NCI-H774 (cell line): ENCODE results near the gene MARK2.
A peak's percentile ranks its signal among the peaks of the same experiment; 100 is the strongest.
"Not testable (repeated sequence)": the region's sequence is repeated elsewhere in the genome, so short reads cannot be mapped to it uniquely, and the experiment has no call there.

ENCODE experiments used
- DNase-seq: peaks from one replicate; lab custom pipeline; 2025; lab: John Stamatoyannopoulos, UW

The MARK2 gene

DNA sequence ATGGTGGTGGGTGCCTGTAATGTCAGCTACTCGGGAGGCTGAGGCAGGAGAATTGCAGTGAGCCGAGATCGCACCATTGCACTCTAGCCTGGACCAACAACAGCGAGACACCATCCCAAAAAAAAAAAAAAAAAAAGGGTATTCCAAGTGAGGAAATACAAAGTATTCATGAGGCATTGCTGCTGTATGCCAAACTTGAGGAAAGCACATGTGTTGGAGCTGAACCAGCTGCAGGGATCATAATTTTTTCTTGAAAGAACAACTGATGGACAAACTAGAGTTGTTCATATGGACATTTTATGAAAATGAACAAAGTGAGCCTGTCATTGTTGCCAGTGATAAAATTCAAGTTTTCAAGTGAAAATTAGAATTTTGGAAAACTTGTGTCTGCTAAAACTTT lies 15.8 kb downstream of the MARK2 start:
- no peak for DNase-seq

DNA sequence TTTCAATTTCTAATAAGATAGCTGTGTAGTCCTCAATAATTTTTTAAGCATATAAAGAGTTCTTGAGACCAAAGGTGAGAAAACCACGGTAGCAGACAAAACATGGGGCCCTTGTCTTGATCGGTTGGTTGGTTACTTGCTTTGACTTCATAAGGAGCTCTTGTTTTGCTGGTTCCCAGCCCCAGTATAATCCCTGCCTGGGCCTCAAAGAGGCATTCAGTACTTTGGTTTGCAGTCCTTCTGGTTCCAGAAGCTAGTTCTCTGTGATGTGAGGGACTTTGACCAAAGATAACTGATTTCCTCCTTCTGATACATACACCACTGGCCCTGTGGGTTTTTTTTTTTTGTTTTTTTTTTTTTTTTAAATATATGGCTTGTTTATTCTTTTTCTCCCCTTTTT lies 17.1 kb downstream of the MARK2 start:
- DNase-seq, result no peak

- no peak for DNase-seq
These were observed 20.0 kb downstream of the MARK2 start for GRCh38 chr11:63858628-63859550.

- peak; percentile 40 for DNase-seq
These were observed 24.0 kb downstream of the MARK2 start for GRCh38 chr11:63862923-63863322.

- DNase-seq, result not testable (repeated sequence)
These were observed 24.7 kb downstream of the MARK2 start for GRCh38 chr11:63863620-63864019.

DNA sequence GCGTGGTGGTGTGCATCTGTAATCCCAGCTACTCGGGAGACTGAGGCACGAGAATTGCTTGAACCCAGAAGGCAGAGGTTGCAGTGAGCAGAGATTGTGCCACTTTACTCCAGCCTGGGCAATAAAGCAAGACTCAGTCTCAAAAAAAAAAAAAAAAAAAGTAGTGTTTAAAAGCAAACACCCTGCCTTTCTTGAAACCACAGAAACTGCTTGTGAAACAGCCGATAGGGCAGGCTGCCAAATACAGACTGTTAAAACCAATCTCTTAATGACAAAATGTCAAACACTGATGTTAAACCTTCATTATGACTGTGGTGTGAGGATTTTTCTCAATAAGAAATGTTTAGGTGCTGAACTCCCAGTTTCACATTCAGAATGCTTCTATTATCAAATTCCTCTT lies 27.3 kb downstream of the MARK2 start:
- DNase-seq, result no peak

DNA sequence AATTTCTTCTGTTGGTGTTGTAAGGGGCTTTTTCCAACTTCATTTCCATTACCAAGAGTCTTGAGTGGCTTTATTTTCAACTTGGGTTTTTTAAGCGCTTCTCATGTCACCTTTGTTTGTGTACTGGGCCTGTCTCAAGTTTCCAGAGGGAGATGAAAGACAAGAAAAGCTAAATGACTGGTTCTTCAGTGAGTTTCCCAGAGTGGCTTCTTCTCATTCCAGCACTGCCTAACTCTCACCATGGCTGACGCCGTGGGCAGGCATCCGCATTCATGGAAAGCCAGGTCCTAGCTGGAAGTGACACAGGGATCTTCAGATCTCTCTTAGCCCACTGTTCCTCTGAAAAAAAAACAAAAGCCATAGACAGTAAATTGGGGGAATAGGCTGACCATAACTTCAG lies 28.6 kb downstream of the MARK2 start:
- no peak for DNase-seq

DNA sequence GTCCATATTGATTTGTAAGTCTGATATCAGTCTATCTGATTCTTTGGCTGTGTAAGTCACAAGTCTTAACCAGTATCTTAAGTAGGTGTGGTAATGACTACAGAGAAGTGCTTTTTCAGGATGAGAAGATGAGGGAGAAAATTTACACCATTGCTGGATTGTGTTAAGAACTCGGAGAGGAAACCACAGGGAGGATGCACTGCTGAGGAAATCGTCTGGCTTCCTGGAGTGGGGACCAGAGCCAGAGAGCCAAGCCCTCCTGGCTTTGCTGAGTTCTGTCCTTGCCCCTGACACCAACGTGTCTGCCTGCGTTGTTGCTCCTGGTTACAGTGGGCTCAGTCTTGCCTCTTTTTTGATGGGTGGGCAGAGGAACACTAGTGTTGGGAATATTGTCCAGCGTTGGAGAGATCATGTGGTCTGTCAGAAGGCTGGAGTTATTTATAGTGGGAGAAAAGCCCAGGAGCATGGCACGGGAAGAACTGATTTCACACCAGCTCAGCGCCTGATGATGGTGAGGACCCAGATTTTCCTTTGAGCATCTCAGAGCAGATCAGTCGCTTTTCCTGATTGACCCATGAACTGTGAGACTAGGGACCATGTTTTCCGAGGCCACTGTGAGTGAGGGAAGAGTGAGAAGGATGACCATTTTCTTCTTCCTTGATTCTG lies 29.6 kb downstream of the MARK2 start:
- DNase-seq, result no peak

- no peak for DNase-seq
These were observed 30.3 kb downstream of the MARK2 start for GRCh38 chr11:63869171-63869591.

- no peak for DNase-seq
These were observed 30.8 kb downstream of the MARK2 start for GRCh38 chr11:63869683-63870082.

GRCh38 chr11:63870351-63871140 lies 31.6 kb downstream of the MARK2 start:
- DNase-seq, result no peak

GRCh38 chr11:63871962-63872799 lies 33.3 kb downstream of the MARK2 start:
- peak; percentile 66 for DNase-seq

- no peak for DNase-seq
These were observed 33.9 kb downstream of the MARK2 start for GRCh38 chr11:63872800-63873197.

DNA sequence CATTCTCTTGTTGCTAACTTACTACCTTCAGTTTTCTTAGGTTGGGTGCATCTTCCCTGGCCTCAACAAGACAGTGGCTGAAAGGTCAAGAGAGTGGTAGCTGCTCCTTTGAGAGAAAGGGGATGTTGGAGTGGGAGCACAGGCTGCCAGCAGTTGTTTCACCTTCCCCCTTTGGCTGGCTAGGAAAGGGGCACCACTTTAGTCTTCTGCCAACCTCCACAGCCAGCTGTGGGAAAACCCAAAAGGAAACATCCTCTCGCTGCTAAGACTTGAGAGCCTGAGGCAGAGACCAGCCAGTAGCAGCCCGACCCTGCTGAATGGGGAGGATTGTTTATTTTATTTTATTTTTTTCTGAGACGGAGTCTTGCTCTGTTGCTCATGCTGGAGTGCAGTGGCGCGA lies 34.4 kb downstream of the MARK2 start:
- no peak for DNase-seq

GRCh38 chr11:63874511-63874910 lies 35.6 kb downstream of the MARK2 start:
- DNase-seq, result no peak

DNA sequence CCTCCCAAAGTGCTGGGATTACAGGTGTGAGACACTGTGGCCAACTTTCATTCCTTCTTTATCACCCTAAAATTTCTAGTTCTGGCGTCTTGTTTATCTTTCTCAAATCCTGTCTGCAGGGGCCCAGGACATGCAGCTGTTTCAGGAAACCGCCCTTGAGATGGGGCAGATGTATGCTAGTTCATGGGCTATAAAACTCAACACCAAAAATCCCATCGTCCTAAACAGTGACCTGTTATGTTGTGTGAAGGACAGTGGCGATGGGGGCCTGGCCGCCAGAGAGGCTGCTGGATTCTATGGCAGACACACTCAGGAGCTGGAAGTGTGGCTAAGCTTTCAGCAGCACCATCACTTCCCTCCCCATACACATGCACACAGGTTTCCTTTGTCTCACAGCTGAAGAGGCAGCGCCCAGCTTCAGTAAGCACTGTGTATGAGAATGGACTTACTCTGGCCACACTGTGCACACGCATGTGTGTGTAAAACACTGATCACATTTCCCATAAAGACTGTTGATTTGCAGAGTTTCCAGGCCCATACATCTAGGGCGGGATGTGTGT lies 36.7 kb downstream of the MARK2 start:
- DNase-seq, result no peak

GRCh38 chr11:63876616-63877015 lies 37.7 kb downstream of the MARK2 start:
- DNase-seq, result no peak

DNA sequence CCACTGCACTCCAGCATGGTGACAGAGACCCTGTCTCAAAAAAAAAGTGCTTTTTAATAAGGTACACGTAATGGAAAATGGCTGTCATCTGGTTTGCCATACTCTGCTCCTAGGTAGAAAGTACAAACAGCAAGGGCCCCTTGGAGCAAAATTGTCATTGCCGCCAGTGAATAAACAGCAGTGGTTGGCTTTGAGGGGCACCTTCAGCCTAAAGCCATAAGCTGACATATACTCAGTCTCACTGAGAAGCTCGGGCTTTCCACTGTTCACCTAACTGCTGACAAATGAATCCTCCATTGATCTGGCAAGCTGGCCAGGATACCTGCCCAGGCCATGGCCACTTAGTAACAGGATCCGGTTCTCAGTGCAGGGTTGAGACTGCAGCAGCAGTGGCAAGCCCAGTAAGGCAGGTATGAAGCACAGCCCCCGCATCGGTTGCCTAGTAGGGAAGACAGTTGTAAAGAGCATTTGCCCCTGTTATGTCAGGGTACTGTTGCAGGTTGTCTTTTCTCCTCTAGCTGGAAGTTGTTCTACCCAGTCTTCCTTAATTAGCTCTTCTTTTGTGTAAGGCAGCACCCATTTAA lies 38.8 kb downstream of the MARK2 start:
- no peak for DNase-seq

GRCh38 chr11:63879598-63880402 lies 40.9 kb downstream of the MARK2 start:
- no peak for DNase-seq

GRCh38 chr11:63880403-63880790 lies 41.5 kb downstream of the MARK2 start:
- DNase-seq, result no peak
